GM19328 (cell line): Measurements from ENCODE around the gene GFM1.

ENCODE experiments used
- ATAC-seq: cut with Tn5 transposase; IDR thresholded peaks from one replicate; pipeline ENCODE4 v1.9.1; 2021; ENCODE audit warnings: mild to moderate bottlenecking, moderate library complexity; ENCODE audit not compliant: unreplicated experiment

Gene GFM1

GRCh38 chr3:158723991-158724390, 79.7 kb downstream of the GFM1 start:
- no peak for ATAC-seq

- no peak for ATAC-seq
Observed at GRCh38 chr3:158725348-158726011, 81.2 kb downstream of the GFM1 start.

GRCh38 chr3:158727206-158728060, 83.1 kb downstream of the GFM1 start:
- peak; percentile 49 for ATAC-seq

GRCh38 chr3:158728061-158728377, 83.7 kb downstream of the GFM1 start:
- no peak for ATAC-seq

- no peak for ATAC-seq
Observed at GRCh38 chr3:158728851-158729250, 84.5 kb downstream of the GFM1 start.

GRCh38 chr3:158731486-158731885, 87.2 kb downstream of the GFM1 start:
- no peak for ATAC-seq

- ATAC-seq, result peak; percentile 68
Observed at GRCh38 chr3:158731938-158732855, 87.9 kb downstream of the GFM1 start, which contains the start of gene RARRES1. Gene RARRES1, minus strand, starts transcription at chr3:158732457. Its CDS starts 42 bp downstream, at chr3:158732415.

GRCh38 chr3:158732856-158733200, 88.5 kb downstream of the GFM1 start:
- no peak for ATAC-seq

GRCh38 chr3:158733656-158734055, 89.3 kb downstream of the GFM1 start:
- no peak for ATAC-seq

- ATAC-seq, result no peak
Observed at GRCh38 chr3:158735296-158736033, 91.1 kb downstream of the GFM1 start.

- ATAC-seq, result no peak
Observed at GRCh38 chr3:158737410-158737809, 93.1 kb downstream of the GFM1 start.

GRCh38 chr3:158737976-158738615, 93.8 kb downstream of the GFM1 start:
- no peak for ATAC-seq

GRCh38 chr3:158738653-158739052, 94.3 kb downstream of the GFM1 start:
- ATAC-seq, result no peak

GRCh38 chr3:158739078-158739477, 94.8 kb downstream of the GFM1 start:
- no peak for ATAC-seq

- no peak for ATAC-seq
Observed at GRCh38 chr3:158739661-158740060, 95.3 kb downstream of the GFM1 start.
